ENCODE data around the gene L2HGDH.

DNA sequence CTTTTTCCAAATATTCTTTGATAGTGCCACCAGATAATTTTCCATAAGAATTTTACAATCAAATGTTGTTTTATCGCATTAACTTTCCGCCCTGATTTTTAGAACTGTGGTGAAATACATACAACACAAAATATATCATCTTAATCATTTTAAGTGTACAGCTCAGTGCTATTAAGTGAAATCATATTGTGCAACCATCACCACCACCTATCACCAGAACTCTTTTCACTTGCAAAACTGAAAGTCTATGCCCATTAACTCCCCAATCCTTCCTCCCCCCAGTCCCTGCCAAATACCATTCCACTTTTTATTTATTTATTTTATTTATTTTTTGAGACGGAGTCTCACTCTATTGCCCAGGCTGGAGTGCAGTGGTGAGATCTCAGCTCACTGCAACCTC lies 48.1 kb upstream of the L2HGDH start:
- TF ChIP-seq, protein P1, sequence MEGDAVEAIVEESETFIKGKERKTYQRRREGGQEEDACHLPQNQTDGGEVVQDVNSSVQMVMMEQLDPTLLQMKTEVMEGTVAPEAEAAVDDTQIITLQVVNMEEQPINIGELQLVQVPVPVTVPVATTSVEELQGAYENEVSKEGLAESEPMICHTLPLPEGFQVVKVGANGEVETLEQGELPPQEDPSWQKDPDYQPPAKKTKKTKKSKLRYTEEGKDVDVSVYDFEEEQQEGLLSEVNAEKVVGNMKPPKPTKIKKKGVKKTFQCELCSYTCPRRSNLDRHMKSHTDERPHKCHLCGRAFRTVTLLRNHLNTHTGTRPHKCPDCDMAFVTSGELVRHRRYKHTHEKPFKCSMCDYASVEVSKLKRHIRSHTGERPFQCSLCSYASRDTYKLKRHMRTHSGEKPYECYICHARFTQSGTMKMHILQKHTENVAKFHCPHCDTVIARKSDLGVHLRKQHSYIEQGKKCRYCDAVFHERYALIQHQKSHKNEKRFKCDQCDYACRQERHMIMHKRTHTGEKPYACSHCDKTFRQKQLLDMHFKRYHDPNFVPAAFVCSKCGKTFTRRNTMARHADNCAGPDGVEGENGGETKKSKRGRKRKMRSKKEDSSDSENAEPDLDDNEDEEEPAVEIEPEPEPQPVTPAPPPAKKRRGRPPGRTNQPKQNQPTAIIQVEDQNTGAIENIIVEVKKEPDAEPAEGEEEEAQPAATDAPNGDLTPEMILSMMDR (IDR thresholded peaks at IDR 0.05), result no peak
- TF ChIP-seq POLR2A (IDR thresholded peaks at IDR 0.05), result no peak
